HG02885 (cell line): Measurements from ENCODE around the gene EPHB6.

ENCODE experiments used
- ATAC-seq: cut with Tn5 transposase; IDR thresholded peaks from one replicate; pipeline ENCODE4 v1.9.1; 2021; ENCODE audit warnings: mild to moderate bottlenecking; ENCODE audit not compliant: unreplicated experiment, poor library complexity

Gene EPHB6

GRCh38 chr7:142863891-142864685 lies 9.2 kb downstream of the EPHB6 start:
- no peak for ATAC-seq

- no peak for ATAC-seq
Measured at GRCh38 chr7:142864980-142865747, 10.3 kb downstream of the EPHB6 start.

- ATAC-seq = no peak
Measured at GRCh38 chr7:142865766-142866165, 10.9 kb downstream of the EPHB6 start.

- no peak for ATAC-seq
Measured at GRCh38 chr7:142866361-142867096, 11.7 kb downstream of the EPHB6 start.

GRCh38 chr7:142867097-142867378 lies 12.2 kb downstream of the EPHB6 start:
- ATAC-seq = no peak

- no peak for ATAC-seq
Measured at GRCh38 chr7:142867398-142868187, 12.7 kb downstream of the EPHB6 start.

GRCh38 chr7:142868188-142868985 lies 13.5 kb downstream of the EPHB6 start:
- no peak for ATAC-seq

GRCh38 chr7:142868986-142869415 lies 14.1 kb downstream of the EPHB6 start:
- no peak for ATAC-seq

- no peak for ATAC-seq
Measured at GRCh38 chr7:142869434-142869833, 14.6 kb downstream of the EPHB6 start.

- no peak for ATAC-seq
Measured at GRCh38 chr7:142870147-142870559, 15.3 kb downstream of the EPHB6 start.

GRCh38 chr7:142870566-142871259 lies 15.8 kb downstream of the EPHB6 start:
- ATAC-seq = no peak

- ATAC-seq = no peak
Measured at GRCh38 chr7:142871260-142872105, 16.6 kb downstream of the EPHB6 start.

- no peak for ATAC-seq
Measured at GRCh38 chr7:142872106-142872675, 17.3 kb downstream of the EPHB6 start.

- peak; percentile 83 for ATAC-seq
Measured at GRCh38 chr7:142873281-142873784, 18.5 kb downstream of the EPHB6 start.

- ATAC-seq = no peak
Measured at GRCh38 chr7:142873871-142874270, 19.0 kb downstream of the EPHB6 start.

- no peak for ATAC-seq
Measured at GRCh38 chr7:142874409-142874808, 19.5 kb downstream of the EPHB6 start.

- no peak for ATAC-seq
Measured at GRCh38 chr7:142874837-142875236, 20.0 kb downstream of the EPHB6 start.

GRCh38 chr7:142875456-142875855 lies 20.6 kb downstream of the EPHB6 start:
- ATAC-seq = no peak
